A172 (cell line): ENCODE results near the gene PLA2G15. TPM values are rescaled to one million over a fixed set of nuclear protein-coding genes. Genes with fewer than 3 reads are reported as not detected.
A peak's percentile ranks its signal among the peaks of the same experiment; 100 is the strongest.

ENCODE experiments used
- DNase-seq: peaks from one replicate; pipeline ENCODE4 v3.0.0-alpha.2; 2015; ENCODE audit warnings: low spot score
- total RNA-seq: library from RNA; depleted of rRNA; stranded (reverse); fragments of >200 nt; shearing (Covaris generic); gene quantifications from 2 replicates; pipeline ENCODE4 v1.2.3, GENCODE V29; 2014

The PLA2G15 gene
- total RNA-seq, 1 experiment from 2014 or later: 27.7 TPM

DNA sequence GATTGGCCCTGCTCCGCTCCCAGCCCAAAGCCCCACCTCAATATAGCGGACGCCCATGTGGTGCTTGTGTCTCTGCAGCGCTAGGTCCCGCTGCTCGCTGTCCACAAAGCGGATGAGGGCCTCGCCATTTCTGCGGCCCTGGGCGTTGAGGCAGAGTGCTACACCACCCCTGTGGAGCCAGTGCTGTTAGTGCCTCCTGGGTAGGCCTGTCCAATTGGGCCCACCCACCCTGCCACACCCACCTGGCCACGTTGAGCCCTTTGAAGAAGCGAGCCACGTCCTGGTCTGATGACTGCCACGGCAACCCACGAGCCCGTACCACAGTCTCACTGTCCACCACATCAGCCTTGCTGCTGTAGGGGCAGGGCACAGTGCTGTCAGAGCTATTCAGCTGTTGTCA lies 12.8 kb upstream of the PLA2G15 start:
- DNase-seq: no peak

DNA sequence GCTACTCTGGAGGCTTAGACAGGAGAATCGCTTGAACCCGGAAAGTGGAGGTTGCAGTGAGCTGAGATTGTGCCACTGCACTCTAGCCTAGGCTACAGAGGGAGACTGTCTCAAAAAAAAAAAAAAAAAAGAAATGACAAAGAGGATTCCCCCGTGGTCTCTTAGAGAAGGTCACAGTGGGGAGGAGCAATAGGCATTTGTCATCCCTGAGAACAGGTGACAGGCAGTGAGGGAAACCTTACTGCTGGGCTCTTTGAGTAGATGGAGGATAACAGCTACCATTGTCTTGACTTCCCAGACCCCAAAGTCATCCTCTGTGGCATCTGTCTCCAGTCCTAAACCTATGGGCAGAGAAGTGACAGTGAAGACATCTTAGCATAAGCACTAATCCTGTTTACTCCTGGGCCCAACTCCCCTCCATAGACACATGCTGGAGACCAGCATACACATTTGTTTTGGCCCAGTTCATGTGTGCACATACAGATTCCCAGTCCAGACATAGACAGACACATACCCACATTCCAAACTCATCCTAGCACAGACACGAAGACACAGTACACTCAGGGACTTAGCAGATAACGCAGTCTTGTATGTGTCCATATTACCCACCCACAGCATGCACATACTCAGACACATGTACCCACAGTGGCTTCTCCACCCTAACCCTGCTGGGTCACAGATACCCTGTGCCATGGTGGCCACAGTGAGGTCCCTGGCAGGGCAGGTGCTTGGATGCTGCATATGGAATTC lies 11.9 kb upstream of the PLA2G15 start:
- no peak for DNase-seq

DNA sequence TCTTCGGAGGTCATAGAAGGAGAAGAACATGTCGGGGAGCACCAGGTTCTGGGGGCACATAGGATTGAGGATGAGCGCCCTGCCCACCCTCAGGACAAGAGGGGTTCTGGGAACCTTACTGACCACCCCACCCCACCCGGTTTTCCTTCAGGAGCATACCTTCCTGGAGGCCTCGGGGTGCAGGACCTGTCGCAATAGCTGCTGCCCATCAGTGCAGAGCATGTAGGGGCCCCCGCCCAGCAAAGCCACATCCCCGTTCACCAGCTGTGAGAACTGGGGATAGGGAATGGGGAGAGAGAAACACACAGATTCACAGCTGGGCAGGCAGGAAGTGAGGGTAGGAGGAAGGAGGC lies 11.4 kb upstream of the PLA2G15 start:
- DNase-seq: no peak

DNA sequence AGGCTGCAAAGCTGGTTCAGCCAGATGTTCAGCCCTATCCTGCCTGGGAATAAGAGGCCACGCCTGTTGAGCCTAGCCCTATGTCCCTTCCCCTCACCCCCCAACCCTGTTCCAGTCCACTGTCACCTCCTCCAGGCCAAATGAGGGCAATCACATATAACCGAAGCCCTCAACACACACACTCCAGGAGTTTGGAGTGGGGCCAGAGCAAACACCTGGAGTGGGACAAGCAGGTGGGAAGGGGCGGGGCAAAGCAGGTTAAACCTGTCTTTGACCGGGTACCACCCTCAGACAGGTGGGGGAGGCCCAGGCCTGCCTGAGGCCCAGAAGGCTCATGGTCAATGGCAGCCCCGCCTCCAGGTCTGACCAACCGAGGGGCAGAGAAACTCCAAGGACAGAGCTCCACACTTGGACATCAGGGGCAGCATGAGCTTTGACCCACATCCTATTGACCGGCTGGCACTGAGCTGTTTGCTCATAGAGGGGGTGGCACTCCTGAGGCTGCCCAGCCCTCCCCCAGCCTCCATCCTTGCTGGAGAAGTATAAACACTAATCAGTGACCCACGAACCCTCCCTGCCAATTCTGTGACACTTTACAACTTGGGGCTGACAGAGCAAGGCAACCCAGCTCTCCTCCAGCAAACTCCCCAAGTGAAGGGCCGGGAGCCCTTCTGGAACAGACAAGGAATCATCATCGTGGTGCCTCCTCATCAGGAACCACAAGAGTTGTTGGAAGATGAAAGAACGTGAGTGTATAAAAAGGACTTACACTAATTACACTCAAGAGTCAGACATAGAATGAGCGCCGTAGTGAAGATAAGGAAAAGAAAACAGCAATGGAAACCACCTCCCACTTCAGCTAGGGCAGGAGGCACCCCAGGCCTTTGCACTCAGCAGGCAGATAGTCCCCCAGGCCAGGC lies 10.7 kb upstream of the PLA2G15 start:
- DNase-seq: no peak

DNA sequence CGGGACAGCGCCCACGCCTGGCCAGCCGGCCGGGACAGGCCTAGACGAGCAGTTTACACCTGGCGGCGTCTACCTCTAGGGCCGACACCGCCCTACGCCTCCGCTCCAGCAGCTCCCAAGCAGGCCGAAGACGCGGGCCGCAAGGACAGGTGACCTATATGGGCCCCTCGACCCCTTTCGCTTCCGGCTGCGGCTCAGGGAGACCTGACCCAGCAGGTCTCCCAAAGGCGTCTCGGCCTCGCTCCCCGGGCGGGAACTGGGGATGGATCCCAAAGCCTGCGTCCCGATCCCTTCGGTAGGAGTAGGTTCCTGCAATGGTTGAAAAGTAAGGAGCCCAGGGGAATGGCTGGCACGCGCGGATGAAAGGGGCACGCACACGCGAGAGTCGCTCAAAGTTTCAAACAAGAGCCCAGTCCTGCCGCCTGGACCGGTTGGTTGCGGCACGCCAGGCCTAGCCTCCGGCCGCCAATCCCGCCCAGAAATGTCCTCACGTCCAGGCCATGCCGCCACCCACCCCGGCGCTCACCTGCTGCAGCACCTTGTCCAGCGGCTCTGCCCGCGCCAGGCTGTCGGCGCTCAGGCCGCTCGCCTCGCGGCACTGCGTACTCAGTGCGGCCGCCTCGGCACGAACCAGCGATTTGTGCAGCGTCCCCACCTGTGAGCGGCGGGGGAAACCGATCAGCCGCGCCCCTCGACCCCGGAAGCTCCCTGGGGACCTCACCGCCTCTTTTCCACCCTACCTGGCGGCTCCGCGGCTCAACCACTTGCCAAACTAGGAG lies 9.9 kb upstream of the PLA2G15 start:
- no peak for DNase-seq

DNA sequence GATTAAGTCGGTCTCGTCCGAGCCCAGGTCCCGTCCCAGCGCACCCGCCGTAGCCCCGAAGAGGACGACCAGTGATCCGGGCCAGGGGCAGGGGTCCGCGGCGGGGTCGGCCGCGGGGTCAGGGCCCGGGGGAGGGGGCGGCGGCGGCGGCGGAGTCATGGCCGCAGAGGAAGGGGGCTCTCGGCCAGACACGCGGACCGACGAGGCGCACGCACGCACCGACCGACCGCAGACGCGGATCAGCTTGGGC lies 9.4 kb upstream of the PLA2G15 start, which contains the start of gene ESRP2:
Gene ESRP2, minus strand, starts transcription at position 241 of the 250 bp plus-strand sequence. Its CDS starts 82 bp downstream, at position 159.
- no peak for DNase-seq

DNA sequence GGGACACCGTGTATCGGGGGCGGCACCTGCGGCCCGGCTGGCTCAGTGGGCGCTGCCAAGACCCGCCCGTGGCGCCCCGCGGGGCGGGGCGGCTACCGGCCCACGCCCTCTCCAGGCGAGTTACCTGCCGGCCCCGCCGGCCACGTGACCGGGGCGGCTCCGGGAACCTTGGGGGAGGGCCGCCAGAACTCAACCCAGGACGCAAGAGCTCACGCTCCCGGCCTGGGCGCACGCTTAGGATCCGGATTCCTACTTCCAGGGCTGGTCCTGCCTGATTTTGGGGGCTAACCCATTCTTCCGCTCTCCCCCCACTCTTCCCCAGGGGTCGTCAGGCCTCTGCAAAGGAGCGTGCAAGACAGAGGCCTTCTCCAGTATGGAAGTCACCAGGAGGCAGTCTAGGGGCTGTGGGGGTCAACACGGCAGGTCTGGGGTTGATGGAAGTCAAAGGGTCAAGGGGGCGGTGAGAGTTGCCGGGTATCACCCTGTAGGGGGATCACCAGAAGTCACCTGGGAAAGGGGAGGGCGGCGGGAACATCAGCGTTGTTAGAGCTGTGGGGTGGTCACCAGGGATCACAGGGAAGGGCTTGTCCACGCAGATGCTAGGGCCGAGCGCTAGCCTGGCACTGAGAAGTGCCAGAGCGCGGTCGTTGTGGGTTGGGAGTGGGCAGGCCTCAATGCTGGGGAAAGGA lies 8.9 kb upstream of the PLA2G15 start:
- no peak for DNase-seq

DNA sequence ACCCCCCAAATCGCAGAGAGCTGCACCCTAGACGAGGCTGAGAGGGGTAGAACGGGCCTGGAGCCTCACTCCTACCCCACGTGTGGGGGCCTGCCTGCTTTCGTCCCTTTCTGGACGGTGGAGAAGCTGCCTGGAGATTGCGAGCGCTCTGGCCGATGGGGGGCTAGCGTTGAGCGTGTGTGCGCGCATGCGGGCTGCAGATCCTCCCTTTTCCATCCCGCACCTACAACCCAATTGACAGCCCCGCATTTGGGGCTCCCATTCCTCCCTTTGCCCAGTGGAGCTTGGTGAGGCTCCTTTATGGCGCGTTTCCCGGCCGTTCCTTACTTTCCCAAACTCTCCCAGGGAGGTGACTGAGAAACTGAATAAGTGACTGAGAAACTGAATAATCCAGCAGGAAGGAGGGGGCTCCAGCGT lies 8.3 kb upstream of the PLA2G15 start:
- no peak for DNase-seq

DNA sequence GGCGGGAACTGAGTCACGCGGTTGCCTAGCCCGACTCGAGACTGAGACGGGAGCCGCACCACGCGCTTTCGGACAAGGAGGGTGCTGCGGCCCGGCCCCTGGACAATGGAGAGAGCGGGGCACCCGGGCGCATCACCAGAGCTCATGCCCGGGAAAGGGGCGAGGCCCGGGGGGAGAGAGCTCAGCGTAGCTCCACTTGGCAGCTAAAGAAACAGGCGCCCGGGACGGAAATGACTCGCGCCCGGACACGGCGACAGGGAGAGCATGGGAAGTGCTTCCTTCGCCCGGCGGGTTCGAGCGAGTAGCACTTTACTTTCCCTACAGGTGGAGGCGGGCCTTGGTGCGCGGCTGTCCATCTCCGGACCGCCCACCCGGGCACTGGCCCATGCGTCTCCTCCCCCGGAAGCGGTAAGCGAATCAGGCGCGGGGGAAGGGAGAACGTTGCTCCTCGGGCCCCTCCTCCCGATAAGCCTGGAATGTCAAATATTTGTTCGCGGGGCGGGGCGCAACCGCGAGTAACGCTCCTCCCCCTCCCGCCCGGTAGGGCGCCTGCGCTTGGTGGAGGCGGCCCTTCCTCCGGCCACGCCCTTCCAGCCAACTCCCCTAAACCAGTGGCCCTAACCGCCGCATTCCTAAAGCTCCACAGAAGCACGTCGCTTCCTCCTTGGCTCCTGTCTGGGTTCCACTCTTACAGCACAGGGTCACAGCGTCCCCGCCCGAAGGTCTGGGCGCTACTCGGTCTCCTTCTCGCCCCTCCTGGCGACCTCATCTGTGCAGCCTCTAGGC lies 7.7 kb upstream of the PLA2G15 start:
- peak; percentile 95 for DNase-seq

DNA sequence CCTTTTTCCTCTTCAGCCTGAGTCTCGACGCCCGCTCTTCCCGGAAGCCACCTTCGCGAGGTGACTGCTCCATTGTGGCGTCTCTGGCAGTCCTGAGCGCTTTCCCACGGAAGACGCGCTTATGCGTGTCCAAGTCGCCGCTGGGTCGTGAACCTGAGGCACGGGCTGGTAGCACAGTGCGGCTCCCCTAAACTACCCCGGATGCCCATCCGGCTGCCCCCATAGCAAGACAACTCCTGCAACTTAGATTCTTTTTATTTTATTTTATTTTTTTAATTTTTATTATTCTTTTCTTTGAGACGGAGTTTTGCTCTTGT lies 7.2 kb upstream of the PLA2G15 start:
- no peak for DNase-seq

DNA sequence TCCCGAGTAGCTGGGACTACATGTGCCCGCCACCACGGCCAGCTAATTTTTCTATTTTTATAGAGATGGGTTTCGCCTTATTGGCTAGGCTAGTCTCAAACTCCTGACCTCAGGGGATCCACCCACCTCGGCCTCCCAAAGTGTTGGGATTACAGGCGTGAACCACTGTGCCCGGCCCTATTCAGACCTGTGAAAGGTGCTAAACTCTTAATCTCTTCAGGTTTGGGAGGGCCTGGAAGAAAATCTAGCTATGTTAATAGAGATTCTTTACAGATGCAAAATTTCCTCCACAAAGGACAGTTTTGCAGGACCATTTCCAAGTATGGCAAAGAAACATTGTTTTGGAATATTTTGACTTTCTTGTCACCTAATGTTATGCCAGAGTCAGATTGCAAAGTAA lies 3.1 kb upstream of the PLA2G15 start:
- DNase-seq: no peak

DNA sequence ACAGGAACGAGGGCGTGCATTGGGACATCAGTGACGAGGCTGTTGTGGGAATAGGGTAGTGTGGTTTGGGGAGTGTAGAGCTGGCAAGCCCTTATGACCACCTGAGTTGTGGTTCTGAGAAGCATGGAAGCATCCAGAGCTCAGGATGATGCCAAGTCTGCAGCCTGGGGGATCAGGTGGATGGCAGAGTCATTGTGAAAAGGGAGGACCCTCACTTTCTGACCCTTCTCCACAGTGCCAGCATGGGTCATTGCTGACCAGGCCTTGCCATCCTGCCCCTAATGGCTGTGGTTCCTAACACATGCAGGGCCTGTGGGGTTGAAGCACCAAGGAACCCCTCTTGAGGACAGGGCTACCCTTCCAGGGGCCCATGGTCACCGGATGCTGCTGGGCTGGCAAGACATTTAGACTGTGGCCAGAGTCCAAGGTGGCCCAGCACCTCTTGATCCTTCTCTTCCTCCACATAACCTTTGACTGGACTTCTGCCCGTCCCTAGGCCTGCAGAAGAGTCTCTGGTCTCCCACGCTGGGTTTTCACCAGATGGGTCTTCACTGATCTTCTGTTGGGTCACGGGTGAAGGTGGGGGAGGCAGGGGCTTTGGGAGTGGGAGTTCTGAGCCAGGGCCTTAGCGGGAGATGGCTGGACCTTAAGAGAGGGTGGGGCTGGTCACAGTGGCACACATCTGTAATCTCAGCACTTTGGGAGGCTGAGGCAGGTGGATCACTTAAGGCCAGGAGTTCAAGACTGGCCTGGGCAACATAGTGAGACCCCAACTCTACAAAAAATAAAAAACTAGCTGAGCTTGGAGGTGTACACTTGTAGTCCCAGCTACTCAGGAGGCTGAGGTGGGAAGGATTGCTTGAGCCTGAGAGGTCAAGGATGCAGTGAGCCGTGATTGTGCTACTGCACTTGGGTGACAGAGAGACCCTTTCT lies 2.0 kb upstream of the PLA2G15 start:
- no peak for DNase-seq

DNA sequence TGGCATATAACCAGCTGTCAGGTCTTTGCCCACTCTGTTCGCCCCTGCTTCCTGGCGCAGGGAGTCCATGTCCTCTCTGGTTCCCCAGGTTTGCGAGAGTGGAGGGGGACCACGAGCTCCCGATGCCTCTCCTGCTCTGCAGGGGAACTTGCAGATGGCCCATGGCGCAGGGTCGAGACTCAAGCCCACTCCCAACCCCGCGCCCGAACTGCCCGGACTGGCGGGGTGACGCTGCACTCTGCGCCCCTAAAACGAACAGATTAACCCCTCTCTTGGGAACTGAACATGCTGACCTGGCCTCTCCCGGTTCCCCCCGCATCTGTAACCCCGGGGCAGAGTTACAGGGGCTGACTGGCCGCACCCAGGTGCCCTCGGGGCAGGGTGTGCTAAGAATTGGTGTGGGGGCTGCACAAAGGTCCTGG lies 681 bp upstream of the PLA2G15 start:
- no peak for DNase-seq

DNA sequence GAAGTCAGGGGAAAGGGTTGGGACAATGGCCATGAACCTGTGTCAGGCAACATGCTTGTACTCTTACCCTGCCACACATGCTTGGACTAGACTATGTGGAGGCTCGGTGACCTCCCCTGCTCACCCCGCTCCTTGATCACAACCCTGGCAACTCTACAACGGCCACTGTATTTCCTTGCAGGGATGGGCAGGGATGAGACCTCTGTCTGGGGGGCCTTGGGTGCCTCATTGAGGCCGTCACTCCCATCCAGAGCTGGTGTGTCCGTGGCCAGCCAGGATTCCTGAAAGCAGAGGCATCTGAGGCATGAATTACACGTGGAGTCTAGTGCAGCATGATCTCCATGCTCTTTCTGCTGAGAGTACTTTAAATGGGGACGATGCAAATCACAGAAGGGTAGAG lies 948 bp downstream of the PLA2G15 start:
- DNase-seq: no peak

DNA sequence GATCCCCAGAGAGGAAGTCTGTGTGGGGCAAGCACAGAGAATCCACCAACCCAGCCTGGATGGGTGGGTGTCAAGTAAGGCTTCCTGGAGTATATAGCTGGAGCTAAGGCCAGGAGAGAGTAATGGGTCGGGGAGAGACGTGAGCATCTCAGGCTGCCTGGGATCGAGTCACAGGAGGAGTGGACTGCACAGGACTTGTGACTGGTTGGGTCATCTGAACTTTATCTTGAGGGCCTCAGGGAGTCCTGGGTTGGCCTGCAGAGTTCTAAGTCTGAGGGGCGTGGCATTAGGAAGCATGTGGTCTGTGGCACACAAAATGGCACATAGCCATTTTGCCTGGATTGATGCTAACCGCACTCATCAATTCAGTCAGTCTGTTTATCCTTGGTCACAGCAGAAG lies 1.5 kb downstream of the PLA2G15 start:
- DNase-seq: no peak

DNA sequence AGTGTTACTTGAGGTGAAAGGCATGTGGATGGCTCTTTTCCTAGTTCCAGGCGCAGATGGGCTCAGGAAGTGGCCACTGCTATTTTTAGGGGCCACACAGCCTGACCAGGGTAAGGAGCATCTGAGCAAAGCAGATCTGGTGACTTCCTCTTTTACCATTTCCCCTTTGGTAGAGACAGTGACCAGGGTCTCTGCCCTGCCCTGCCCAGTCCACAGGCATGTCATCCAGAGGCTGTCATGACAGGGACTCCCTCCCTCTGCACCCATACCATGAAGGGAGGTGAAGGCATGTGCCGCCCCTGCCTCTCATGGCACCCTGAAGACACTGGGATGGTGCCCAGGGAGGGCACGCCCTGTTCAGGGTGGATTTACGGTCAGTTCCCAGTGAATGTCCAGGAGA lies 2.2 kb downstream of the PLA2G15 start:
- DNase-seq: no peak

DNA sequence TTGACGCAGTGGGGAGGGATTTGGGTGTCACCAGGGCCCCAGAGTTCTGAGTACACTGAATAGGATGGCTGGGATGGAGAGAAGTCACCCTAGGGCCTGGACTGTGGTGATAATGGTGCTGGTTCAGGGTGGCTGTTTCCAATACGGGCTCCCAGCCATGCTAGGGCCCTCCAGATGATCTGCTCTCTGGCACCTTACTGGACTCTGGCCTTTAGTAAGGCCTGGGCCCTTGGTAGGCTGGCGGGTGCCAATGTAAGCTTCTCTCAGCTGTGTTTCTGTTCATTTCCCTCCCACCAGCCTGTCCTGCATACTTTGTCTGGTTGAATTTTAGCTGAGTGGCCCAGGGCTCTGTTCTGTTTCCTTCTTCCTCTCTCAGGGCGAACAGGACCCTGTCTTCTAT lies 2.8 kb downstream of the PLA2G15 start:
- DNase-seq: no peak

DNA sequence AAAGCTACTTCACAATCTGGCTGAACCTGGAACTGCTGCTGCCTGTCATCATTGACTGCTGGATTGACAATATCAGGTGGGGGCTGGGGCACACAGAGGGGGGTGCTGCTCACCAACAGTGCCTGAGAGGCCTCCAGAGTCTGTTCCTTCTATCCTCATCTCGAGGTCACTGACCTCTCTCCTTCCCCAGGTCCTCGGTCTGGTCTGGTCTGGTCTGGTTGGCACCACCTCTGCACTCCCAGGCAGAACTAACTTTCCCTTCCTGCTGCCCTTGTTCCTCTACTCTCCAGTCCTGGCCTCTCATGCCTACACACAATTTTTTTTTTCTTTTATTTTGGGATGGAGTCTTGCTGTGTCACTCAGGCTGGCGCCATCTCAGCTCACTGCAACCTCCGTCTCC lies 4.2 kb downstream of the PLA2G15 start:
- no peak for DNase-seq

DNA sequence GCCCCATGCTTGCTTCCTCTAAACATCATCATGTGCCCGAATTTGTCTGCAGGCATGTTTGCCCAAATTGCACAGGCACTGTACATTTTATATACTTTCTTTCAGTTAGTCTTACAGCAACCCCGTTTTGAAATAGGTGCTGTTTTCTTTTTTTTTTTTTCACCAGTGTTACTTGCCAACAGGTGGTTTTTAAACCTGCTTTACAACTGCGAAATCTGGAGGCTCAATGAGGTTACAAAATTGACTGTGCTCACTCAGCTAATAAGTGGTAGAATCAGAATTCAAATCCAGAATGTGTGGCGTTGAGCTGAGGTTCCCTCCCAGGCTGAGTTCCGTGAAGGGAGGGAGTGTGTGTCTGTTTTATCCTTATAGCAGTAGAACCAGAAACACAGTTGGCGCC lies 5.8 kb downstream of the PLA2G15 start:
- no peak for DNase-seq

DNA sequence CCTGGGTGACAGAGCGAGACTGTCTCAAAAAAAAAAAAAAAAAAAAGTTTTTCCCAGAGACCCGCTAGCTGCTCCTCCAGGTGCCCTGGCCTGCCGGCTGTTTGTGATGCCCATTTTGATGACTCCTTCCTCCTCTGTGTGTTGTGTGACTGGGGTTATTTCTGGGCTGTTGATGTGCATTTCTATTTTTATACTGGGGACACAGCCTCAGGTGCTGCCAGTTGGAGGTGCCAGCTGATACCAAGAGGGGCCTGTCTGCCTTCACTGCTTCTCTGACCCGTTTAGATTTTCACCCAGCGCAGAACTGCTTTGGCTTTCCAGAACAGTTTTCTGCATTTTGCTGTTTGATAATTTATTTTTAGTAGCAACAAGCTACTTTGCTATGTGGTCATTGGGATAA lies 6.7 kb downstream of the PLA2G15 start:
- no peak for DNase-seq
